ENCODE measurements around the gene ASGR2.

ASGR2 gene

GRCh38 chr17:7058831-7059447, 55.7 kb downstream of the ASGR2 start:
- FAIRE-seq, result no peak

GRCh38 chr17:7056386-7056785, 58.2 kb downstream of the ASGR2 start:
- FAIRE-seq, result no peak

All from G401.6 (cell line).